Activated CD8-positive, alpha-beta memory T cell treated with anti-CD3 and anti-CD28 coated beads, Interleukin-2, amount 50 U/mL, for 4 hours (primary cell): ENCODE measurements around the gene ZNF592.

Source experiments
- DNase-seq: peaks from one replicate; pipeline ENCODE4 v3.0.0-alpha.2; 2020

Gene ZNF592

DNA sequence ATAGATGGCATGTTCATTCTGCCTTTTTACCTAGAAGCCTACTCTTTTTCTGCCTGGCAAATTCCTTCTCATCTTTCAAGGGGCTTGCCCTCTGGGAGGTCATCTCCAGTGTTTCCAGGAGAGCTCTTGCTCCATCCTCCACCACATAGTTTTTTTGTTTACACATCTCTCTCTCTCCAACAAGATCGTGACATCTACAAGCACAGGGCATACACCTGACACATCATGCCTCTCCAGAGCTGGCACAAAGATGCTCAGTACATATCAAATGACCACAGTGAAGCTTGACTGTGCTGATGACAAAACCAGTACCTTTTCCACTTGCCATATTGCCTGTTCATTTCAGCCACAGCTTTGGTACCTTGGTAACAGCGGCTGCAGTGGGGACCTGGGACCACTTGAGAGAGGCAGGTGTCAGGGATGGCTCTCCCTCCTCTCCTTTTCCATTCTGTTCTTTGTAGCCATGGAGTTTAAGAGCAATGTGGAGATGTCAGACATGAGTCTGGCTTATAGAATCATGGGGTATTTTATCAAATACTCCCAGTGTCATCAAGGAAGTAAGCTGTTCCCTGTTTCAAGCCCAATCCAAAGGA is 84.2 kb downstream of the ZNF592 start:
- DNase-seq, result no peak

DNA sequence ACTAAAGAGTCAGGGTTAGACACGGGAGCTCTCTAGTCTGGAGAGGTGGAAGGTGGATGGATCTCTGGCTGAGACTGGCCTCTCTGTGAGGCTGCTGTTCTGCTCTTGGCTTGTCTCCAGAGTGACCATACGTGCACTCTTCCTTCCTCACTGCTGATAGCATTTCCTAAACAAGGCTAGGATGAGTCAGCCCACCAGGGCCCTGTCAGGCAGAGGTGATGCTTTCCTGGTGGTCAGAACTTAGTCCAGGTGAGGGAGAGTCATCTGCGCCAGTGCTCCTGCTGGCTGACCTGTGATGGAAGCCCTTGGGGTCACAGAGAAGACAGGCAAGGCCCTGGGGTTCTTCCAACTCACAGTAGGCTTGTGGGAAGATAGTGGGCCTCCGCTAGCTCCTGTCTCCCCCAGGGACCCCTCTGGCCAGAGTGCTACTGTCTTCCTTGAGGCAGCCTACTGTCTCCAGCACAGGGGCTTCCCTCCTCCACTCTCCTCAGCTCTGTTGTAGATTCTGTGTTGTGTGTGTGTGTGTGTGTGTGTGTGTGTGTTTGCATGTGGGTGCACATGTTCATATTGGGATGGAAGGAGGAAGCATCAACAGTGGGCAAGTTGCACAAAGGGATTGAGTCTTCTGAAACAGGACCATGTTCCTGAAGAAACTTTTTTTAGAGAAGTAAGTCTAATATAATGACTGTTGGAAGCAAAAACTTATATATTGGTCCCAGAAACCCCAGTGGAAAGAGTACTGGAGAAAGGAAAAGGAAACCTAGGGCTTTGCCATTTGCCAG is 85.2 kb downstream of the ZNF592 start:
- no peak for DNase-seq

GRCh38 chr15:84834229-84834955 is 86.0 kb downstream of the ZNF592 start:
- DNase-seq, result no peak

DNA sequence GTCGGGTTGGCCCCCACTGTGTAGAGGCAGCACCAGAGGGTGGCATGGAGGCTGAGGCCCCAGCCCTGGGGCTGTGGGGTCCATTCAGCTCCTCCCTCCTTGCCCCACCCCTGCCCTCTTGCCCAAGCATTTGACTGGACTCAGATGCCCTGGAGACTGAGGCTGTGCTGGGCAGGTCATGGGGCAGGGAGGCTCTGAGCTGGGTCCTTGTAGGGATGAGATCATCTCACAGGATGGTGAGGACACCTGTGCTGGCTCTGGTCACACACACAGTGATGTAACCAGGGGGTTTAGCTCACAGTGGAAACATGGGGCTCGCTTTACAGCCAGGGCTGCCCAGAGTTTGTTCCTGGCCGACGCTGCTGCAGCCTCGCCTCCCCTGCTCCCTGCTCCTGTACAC is 86.6 kb downstream of the ZNF592 start:
- DNase-seq, result no peak

DNA sequence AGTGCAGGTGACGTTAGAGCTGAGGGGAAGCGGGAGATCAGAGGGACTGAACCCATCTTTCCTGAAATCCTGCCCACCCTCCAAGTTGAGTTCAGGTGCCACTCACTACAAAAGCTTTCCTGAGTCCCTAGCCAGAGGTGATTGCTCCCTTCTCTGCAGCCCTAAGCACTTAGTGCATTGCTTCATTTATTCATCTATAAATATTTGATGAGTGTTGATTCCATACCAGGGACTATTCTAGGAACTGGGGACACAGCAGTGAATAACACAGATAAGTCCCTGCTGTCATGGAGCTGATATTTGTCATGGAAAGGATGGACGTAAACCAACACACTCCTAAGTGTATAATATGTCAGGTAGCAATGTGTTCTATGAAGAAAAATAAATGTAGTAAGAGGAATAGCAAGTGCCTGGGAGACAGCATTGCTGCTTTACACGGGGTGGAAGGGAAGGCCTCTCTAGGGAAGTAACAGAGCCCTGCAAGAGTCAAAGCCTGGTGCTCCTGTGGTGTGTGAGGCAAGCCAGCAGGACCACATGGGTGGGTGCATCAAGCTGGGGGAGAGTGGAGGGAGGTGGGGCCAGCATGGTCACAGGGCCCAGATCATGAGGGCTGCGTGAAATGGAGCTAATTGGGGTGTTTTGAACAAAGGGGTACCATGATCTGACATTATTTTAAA is 87.4 kb downstream of the ZNF592 start:
- no peak for DNase-seq

- DNase-seq, result no peak
These were observed 88.5 kb downstream of the ZNF592 start for GRCh38 chr15:84836844-84837243.

- no peak for DNase-seq
These were observed 91.3 kb downstream of the ZNF592 start for GRCh38 chr15:84839714-84840113.

DNA sequence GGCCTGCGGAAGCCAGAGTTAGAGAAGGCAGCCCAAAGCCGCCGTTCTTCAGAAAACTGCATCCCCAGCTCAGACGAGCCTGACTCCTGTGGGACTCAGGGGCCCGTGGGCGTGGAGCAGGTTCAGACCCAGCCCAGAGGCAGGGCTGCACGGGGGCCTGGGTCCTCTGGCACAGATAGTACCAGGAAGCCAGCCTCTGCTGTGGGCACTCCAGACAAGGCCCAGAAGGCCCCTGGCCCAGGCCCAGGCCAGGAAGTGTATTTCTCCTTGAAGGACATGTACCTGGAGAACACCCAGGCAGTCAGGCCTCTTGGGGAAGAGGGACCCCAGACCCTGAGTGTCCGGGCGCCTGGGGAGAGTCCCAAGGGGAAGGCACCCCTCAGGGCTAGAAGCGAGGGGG is 91.9 kb downstream of the ZNF592 start:
- DNase-seq, result no peak

- DNase-seq, result no peak
These were observed 92.5 kb downstream of the ZNF592 start for GRCh38 chr15:84840741-84841429.

- no peak for DNase-seq
These were observed 94.4 kb downstream of the ZNF592 start for GRCh38 chr15:84842781-84843180.

GRCh38 chr15:84844964-84845363 is 96.6 kb downstream of the ZNF592 start:
- DNase-seq, result no peak

GRCh38 chr15:84845631-84846030 is 97.2 kb downstream of the ZNF592 start:
- DNase-seq, result peak; percentile 32

GRCh38 chr15:84846269-84846668 is 97.9 kb downstream of the ZNF592 start:
- no peak for DNase-seq

GRCh38 chr15:84847382-84847781 is 99.0 kb downstream of the ZNF592 start:
- DNase-seq, result no peak

DNA sequence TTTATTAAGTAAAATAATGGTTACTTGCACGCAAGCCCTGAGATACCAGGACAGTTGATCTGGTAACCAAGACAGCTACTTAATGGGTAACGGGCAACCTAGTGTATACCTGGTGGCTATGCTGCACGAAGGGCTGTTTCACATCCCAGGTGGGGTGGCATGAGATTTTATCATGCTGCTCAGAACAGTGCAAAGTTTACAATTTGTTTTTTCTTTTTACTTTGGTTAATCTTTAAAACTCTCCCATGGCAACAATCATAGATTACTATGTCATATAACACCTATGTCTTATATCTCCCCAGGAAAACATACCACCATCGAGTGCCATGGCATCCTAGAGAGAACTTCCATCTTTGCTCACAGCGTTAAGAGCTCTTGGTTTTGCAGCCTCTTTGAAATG is 103.8 kb downstream of the ZNF592 start:
- no peak for DNase-seq

- no peak for DNase-seq
These were observed 106.7 kb downstream of the ZNF592 start for GRCh38 chr15:84855136-84855535.

DNA sequence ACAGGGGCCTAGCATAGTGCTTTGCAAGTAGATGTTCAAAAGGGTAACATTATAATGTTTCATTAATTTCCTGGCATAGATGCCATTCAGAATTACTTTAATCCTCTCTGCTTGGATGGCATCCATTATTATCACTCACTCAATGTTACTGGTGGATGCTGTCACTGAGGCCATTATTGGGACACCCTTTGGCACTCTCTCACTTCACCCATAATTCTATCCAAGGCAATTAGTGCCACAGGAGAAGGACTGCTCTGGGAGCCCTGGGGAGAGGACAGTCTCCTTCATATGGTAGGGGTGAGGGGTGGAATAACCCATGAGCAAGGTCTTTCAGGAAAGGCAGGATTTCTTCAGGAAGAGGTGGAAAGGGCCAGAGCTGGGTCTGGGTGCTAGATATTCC is 107.4 kb downstream of the ZNF592 start:
- DNase-seq, result no peak
